GM12878 (cell line): ENCODE measurements around the gene SIT1. TPM values are rescaled to one million over a fixed set of nuclear protein-coding genes. Genes with fewer than 3 reads are reported as not detected.

Source experiments
- BCL11A ChIP-seq: IDR thresholded peaks from 2 replicates; pipeline ENCODE4 v1.6.1; 2011; ENCODE audit warnings: low read depth, low read length
- FOXM1 ChIP-seq: IDR thresholded peaks from 2 replicates; pipeline ENCODE4 v1.6.1; 2012; ENCODE audit warnings: low read depth, mild to moderate bottlenecking, inconsistent platforms, low read length, moderate library complexity
- MXI1 ChIP-seq: fragments of 150-350 bp; IDR thresholded peaks from 2 replicates; pipeline ENCODE4 v1.6.1; 2011; ENCODE audit warnings: low read depth, mild to moderate bottlenecking, inconsistent platforms, low read length, improper control_type of control experiment
- SKIL ChIP-seq: fragments of 450-650 bp; IDR thresholded peaks from 2 replicates; pipeline ENCODE4 v1.6.1; 2017; ENCODE audit warnings: mild to moderate bottlenecking, low read depth, inconsistent platforms; ENCODE audit not compliant: poor library complexity, severe bottlenecking
- WRNIP1 ChIP-seq: IDR thresholded peaks from 2 replicates; pipeline ENCODE4 v1.6.1; 2011; ENCODE audit warnings: low read depth, low read length, improper control_type of control experiment, borderline replicate concordance
- ZBTB33 ChIP-seq: fragments of 450-650 bp; IDR thresholded peaks from 2 replicates; pipeline ENCODE4 v1.6.1; 2017; ENCODE audit warnings: mild to moderate bottlenecking
- ZNF207 ChIP-seq: fragments of 450-650 bp; IDR thresholded peaks from 2 replicates; pipeline ENCODE4 v1.6.1; 2014; ENCODE audit warnings: antibody characterized with exemption, mild to moderate bottlenecking, borderline replicate concordance
- ZNF384 ChIP-seq: IDR thresholded peaks from 2 replicates; pipeline ENCODE4 v1.6.1; 2012; ENCODE audit warnings: low read depth, mild to moderate bottlenecking, low read length, improper control_type of control experiment, borderline replicate concordance
- polyA plus RNA-seq, 11 experiments: library from polyadenylated mRNA; depleted of rRNA in 4 of 11; unstranded in 6 of 11; stranded (reverse) in 5 of 11; fragments of >200 nt; fragmentation: Nextera tagmentation in 4 of 11; fragmentation: Illumina TruSeq in 1 of 11; extraction: Ambion mirVana in 4 of 11; extraction: Trizol in 1 of 11; gene quantifications; 1 replicate in 1 of 11; 2 replicates in 10 of 11; pipeline versions ENCODE4 v1.2.1 to v1.2.3, GENCODE V29; 2011 to 2016; ENCODE audit warnings: inconsistent platforms in 2 of 11, missing spikeins in 2 of 11, low read depth in 1 of 11
- total RNA-seq, 4 experiments: library from RNA; depleted of rRNA in 3 of 4; stranded (reverse); fragments of >200 nt in 3 of 4; fragmentation: Illumina TruSeq in 1 of 4; extraction: Trizol in 1 of 4; gene quantifications; 2 replicates each; pipeline versions ENCODE4 v1.2.1 to v1.2.3, GENCODE V29; 2013 to 2021
- TF ChIP-seq, protein P1 (sequence below): fragments of 450-650 bp; IDR thresholded peaks from 2 replicates; pipeline ENCODE4 v1.6.1; 2016; ENCODE audit warnings: mild to moderate bottlenecking, moderate library complexity, borderline replicate concordance
- TF ChIP-seq, protein P2 (sequence below): fragments of 450-650 bp; formaldehyde crosslinking; IDR thresholded peaks from 2 replicates; pipeline ENCODE4 v1.4.0; 2022; ENCODE audit warnings: mild to moderate bottlenecking, moderate library complexity
- TF ChIP-seq, protein P3 (sequence below): fragments of 450-650 bp; IDR thresholded peaks from 2 replicates; pipeline ENCODE4 v1.6.1; 2017; ENCODE audit warnings: mild to moderate bottlenecking, moderate library complexity

Gene SIT1
- total and polyA plus RNA-seq, 10 of the 15 experiments (the other 5 are each of a cell fraction or from before 2014, with no cell fraction given) = 0.97 to 137 (median 59.7) TPM

- TF ChIP-seq ZNF384 = no peak
- TF ChIP-seq SKIL = no peak
- TF ChIP-seq BCL11A = no peak
- TF ChIP-seq ZBTB33 = no peak
- TF ChIP-seq, protein P1, sequence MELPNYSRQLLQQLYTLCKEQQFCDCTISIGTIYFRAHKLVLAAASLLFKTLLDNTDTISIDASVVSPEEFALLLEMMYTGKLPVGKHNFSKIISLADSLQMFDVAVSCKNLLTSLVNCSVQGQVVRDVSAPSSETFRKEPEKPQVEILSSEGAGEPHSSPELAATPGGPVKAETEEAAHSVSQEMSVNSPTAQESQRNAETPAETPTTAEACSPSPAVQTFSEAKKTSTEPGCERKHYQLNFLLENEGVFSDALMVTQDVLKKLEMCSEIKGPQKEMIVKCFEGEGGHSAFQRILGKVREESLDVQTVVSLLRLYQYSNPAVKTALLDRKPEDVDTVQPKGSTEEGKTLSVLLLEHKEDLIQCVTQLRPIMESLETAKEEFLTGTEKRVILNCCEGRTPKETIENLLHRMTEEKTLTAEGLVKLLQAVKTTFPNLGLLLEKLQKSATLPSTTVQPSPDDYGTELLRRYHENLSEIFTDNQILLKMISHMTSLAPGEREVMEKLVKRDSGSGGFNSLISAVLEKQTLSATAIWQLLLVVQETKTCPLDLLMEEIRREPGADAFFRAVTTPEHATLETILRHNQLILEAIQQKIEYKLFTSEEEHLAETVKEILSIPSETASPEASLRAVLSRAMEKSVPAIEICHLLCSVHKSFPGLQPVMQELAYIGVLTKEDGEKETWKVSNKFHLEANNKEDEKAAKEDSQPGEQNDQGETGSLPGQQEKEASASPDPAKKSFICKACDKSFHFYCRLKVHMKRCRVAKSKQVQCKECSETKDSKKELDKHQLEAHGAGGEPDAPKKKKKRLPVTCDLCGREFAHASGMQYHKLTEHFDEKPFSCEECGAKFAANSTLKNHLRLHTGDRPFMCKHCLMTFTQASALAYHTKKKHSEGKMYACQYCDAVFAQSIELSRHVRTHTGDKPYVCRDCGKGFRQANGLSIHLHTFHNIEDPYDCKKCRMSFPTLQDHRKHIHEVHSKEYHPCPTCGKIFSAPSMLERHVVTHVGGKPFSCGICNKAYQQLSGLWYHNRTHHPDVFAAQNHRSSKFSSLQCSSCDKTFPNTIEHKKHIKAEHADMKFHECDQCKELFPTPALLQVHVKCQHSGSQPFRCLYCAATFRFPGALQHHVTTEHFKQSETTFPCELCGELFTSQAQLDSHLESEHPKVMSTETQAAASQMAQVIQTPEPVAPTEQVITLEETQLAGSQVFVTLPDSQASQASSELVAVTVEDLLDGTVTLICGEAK = no peak; the same call in 1 of the 2 replicates
- TF ChIP-seq, protein P2, sequence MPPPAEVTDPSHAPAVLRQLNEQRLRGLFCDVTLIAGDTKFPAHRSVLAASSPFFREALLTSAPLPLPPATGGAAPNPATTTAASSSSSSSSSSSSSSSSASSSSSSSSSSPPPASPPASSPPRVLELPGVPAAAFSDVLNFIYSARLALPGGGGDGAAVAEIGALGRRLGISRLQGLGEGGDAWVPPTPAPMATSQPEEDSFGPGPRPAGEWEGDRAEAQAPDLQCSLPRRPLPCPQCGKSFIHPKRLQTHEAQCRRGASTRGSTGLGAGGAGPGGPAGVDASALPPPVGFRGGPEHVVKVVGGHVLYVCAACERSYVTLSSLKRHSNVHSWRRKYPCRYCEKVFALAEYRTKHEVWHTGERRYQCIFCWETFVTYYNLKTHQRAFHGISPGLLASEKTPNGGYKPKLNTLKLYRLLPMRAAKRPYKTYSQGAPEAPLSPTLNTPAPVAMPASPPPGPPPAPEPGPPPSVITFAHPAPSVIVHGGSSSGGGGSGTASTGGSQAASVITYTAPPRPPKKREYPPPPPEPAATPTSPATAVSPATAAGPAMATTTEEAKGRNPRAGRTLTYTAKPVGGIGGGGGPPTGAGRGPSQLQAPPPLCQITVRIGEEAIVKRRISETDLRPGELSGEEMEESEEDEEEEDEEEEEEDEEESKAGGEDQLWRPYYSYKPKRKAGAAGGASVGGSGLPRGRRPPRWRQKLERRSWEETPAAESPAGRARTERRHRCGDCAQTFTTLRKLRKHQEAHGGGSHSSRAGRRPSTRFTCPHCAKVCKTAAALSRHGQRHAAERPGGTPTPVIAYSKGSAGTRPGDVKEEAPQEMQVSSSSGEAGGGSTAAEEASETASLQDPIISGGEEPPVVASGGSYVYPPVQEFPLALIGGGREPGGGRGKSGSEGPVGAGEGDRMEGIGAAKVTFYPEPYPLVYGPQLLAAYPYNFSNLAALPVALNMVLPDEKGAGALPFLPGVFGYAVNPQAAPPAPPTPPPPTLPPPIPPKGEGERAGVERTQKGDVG (CRISPR knock-in tag) = no peak
- TF ChIP-seq ZNF207 = no peak
- TF ChIP-seq, protein P3, sequence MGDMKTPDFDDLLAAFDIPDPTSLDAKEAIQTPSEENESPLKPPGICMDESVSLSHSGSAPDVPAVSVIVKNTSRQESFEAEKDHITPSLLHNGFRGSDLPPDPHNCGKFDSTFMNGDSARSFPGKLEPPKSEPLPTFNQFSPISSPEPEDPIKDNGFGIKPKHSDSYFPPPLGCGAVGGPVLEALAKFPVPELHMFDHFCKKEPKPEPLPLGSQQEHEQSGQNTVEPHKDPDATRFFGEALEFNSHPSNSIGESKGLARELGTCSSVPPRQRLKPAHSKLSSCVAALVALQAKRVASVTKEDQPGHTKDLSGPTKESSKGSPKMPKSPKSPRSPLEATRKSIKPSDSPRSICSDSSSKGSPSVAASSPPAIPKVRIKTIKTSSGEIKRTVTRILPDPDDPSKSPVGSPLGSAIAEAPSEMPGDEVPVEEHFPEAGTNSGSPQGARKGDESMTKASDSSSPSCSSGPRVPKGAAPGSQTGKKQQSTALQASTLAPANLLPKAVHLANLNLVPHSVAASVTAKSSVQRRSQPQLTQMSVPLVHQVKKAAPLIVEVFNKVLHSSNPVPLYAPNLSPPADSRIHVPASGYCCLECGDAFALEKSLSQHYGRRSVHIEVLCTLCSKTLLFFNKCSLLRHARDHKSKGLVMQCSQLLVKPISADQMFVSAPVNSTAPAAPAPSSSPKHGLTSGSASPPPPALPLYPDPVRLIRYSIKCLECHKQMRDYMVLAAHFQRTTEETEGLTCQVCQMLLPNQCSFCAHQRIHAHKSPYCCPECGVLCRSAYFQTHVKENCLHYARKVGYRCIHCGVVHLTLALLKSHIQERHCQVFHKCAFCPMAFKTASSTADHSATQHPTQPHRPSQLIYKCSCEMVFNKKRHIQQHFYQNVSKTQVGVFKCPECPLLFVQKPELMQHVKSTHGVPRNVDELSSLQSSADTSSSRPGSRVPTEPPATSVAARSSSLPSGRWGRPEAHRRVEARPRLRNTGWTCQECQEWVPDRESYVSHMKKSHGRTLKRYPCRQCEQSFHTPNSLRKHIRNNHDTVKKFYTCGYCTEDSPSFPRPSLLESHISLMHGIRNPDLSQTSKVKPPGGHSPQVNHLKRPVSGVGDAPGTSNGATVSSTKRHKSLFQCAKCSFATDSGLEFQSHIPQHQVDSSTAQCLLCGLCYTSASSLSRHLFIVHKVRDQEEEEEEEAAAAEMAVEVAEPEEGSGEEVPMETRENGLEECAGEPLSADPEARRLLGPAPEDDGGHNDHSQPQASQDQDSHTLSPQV = no peak
- TF ChIP-seq WRNIP1 = no peak
- TF ChIP-seq MXI1 = no peak
- no peak for TF ChIP-seq FOXM1
Observed at GRCh38 chr9:35604578-35605350, 46.0 kb downstream of the SIT1 start, which contains the start of gene TESK1 (continued).
